Measurements from ENCODE around the gene KRTAP16-1. TPM values are rescaled to one million over a fixed set of nuclear protein-coding genes. Genes with fewer than 3 reads are reported as not detected.
"Not testable (repeated sequence)": the region's sequence is repeated elsewhere in the genome, so short reads cannot be mapped to it uniquely, and the experiment has no call there.

Gene KRTAP16-1
- not detected in 3 replicates for total RNA-seq
- long read RNA-seq: 0 reads

GRCh38 chr17:41308918-41309359 is at the start of gene KRTAP16-1:
TSS of gene KRTAP16-1 (minus strand) at chr17:41309309. CDS start at chr17:41309253, 56 bp downstream.
- TF ChIP-seq, protein P1, sequence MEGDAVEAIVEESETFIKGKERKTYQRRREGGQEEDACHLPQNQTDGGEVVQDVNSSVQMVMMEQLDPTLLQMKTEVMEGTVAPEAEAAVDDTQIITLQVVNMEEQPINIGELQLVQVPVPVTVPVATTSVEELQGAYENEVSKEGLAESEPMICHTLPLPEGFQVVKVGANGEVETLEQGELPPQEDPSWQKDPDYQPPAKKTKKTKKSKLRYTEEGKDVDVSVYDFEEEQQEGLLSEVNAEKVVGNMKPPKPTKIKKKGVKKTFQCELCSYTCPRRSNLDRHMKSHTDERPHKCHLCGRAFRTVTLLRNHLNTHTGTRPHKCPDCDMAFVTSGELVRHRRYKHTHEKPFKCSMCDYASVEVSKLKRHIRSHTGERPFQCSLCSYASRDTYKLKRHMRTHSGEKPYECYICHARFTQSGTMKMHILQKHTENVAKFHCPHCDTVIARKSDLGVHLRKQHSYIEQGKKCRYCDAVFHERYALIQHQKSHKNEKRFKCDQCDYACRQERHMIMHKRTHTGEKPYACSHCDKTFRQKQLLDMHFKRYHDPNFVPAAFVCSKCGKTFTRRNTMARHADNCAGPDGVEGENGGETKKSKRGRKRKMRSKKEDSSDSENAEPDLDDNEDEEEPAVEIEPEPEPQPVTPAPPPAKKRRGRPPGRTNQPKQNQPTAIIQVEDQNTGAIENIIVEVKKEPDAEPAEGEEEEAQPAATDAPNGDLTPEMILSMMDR (IDR thresholded peaks at IDR 0.05): no peak
- DNase-seq (ENCODE audit: low spot score): no peak
- Mint-ChIP-seq H3K27ac (ENCODE audit: unreplicated experiment) (no peak within 1 kb of the TSS), H3K4me1 (ENCODE audit: low read depth) (peaks cover 17% of the 10 kb centered on the region), H3K27me3 (ENCODE audit: low read depth) (peaks cover 5% of the 10 kb centered on the region), H3K4me3 (ENCODE audit: unreplicated experiment) (no peak within 1 kb of the TSS), H3K36me3 (ENCODE audit: low read depth) (no peaks in the 10 kb centered on the region), H3K9me3 (ENCODE audit: low read depth) (no peaks in the 10 kb centered on the region)

GRCh38 chr17:41354536-41354935 is 45.4 kb upstream of the KRTAP16-1 start:
- no peaks in the 10 kb centered on the region for H3K4me1 Mint-ChIP-seq (ENCODE audit: low read depth)
- H3K27ac Mint-ChIP-seq (ENCODE audit: unreplicated experiment): no peak overlapping the region
- no peak for DNase-seq (ENCODE audit: low spot score)
- H3K27me3 Mint-ChIP-seq (ENCODE audit: low read depth): peaks cover 31% of the 10 kb centered on the region
- TF ChIP-seq, protein P1 (IDR thresholded peaks at IDR 0.05): no peak
- no peak overlapping the region for H3K4me3 Mint-ChIP-seq (ENCODE audit: unreplicated experiment)
- peaks cover 11% of the 10 kb centered on the region for H3K9me3 Mint-ChIP-seq (ENCODE audit: low read depth)
- peaks cover 3% of the 10 kb centered on the region for H3K36me3 Mint-ChIP-seq (ENCODE audit: low read depth)

DNA sequence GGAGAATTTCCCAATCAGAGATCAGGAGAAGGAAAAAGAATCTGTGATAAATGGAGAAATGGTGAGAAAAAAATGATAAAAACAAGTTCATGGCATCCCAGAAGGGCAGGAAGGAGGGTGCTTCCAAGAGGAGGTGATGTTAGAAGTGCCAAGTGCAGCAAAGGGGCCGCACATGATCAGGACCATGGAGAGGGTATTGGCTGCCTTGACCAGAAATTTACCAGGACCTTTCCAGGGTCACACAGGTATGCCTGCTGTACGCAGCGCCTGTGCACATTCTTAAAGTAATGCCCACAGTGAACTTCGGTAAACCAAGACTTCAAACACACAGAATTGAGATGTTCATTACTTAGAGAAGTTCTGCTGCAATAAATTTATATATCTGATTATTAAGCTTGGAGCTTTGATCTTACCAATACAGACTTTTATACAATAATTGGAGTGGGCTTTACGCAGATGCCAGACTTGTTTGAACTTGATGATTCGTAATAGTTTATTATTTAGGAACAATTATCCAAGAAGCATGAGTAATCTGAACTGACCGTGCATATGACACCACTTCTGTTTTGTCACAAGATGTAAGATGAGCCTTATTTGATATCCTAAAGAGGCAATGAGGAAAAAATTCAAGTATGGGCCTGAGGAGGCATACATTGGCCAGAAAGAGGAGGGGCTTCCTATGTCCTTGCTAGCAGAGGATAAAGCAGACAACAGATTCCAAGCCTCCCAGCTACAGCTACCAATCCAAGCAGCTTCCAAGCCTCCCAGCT is 43.7 kb upstream of the KRTAP16-1 start:
- peaks cover 31% of the 10 kb centered on the region for H3K27me3 Mint-ChIP-seq (ENCODE audit: low read depth)
- no peaks in the 10 kb centered on the region for H3K4me1 Mint-ChIP-seq (ENCODE audit: low read depth)
- peaks cover 3% of the 10 kb centered on the region for H3K36me3 Mint-ChIP-seq (ENCODE audit: low read depth)
- TF ChIP-seq, protein P1 (IDR thresholded peaks at IDR 0.05): no peak
- no peak overlapping the region for H3K27ac Mint-ChIP-seq (ENCODE audit: unreplicated experiment)
- no peak for DNase-seq (ENCODE audit: low spot score)
- peaks cover 11% of the 10 kb centered on the region for H3K9me3 Mint-ChIP-seq (ENCODE audit: low read depth)
- no peak overlapping the region for H3K4me3 Mint-ChIP-seq (ENCODE audit: unreplicated experiment)

- peaks cover 3% of the 10 kb centered on the region for H3K9me3 Mint-ChIP-seq (ENCODE audit: low read depth)
- no peaks in the 10 kb centered on the region for H3K4me1 Mint-ChIP-seq (ENCODE audit: low read depth)
Measured at GRCh38 chr17:41351177-41351576, 42.1 kb upstream of the KRTAP16-1 start.

DNA sequence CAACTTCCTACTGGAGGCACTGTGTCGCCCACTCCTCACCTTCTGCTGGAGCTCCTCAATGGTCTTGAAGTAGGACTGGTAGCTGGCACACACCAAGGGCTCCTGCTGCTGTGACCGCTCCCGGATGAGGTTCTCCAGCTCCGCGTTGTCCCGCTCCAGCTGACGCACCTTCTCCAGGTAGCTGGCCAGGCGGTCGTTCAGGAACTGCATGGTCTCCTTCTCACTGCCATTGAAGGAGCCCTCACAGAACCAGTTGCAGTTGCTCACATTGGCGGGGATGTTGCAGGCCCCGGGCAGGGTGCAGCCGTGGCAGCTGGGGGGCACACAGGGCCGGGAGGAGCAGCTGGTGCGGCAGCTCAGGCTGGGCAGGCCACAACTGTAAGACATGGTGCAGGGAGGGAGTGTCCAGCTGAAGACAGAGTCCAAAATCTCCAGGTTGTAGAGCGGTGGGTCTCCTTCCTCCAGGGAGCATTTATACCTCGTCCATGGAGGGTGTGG is 41.3 kb upstream of the KRTAP16-1 start, which contains the start of gene KRT33A:
KRT33A (minus strand) TSS at position 448 of the 498 bp plus-strand sequence; CDS start at position 387, 61 bp downstream.
- H3K27me3 Mint-ChIP-seq (ENCODE audit: low read depth): peaks cover 21% of the 10 kb centered on the region
- not testable (repeated sequence) for H3K4me1 Mint-ChIP-seq (ENCODE audit: low read depth); H3K27ac Mint-ChIP-seq (ENCODE audit: unreplicated experiment); H3K9me3 Mint-ChIP-seq (ENCODE audit: low read depth); H3K4me3 Mint-ChIP-seq (ENCODE audit: unreplicated experiment); DNase-seq (ENCODE audit: low spot score); H3K36me3 Mint-ChIP-seq (ENCODE audit: low read depth)

More at GRCh38 chr17:41351177-41351576, 42.1 kb upstream of the KRTAP16-1 start:
- Mint-ChIP-seq H3K4me3 (ENCODE audit: unreplicated experiment) (no peak overlapping the region), H3K36me3 (ENCODE audit: low read depth) (no peaks in the 10 kb centered on the region), H3K27ac (ENCODE audit: unreplicated experiment) (no peak overlapping the region), H3K27me3 (ENCODE audit: low read depth) (peaks cover 24% of the 10 kb centered on the region)
- DNase-seq (ENCODE audit: low spot score): no peak
- TF ChIP-seq, protein P1 (IDR thresholded peaks at IDR 0.05): no peak

Data from chondrocyte (in vitro differentiated cells).